Measurements from ENCODE around the gene PLAAT3.
"Not testable (repeated sequence)": the region's sequence is repeated elsewhere in the genome, so short reads cannot be mapped to it uniquely, and the experiment has no call there.

PLAAT3 gene

DNA sequence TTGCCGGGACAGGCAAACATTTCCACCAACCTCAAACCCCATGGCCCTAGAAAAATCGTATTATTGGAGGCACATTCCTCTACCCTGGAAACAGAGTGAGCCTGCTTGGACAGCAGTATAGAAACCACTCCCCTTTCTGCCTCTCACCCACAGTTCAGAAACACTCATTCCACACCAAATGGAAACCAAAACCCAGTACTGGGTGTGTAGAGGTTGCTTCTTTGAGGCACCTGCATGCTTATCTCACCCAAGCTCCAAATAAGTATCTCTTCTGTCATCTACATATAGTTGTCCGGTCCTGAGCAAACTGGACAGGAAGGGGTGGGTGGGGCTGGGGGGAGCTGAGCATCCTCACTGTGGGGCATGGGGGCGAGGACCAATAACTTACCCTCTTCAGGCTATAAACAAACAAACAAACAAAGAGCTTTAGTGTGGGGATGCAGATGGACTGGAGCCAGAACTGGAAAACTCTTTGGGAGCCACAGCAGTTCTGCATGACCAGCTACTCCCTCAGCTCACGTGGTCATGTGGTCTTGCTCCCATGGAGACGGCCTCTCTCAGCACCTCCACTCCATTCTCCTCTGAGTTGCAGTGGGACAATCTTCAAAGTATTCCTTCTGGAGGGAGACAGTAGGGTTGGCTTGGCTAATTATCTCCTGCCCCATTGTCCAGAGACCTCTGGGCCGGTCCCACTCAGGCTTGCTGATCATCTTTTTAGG is 50.0 kb downstream of the PLAAT3 start:
- ATAC-seq (peak; percentile 55), DNase-seq (no peak)
- no peaks in the 10 kb centered on the region for H3K9me3 Mint-ChIP-seq
- H3K27me3 Mint-ChIP-seq = no peaks in the 10 kb centered on the region
- H3K27ac Mint-ChIP-seq = no peak overlapping the region
- peaks cover 74% of the 10 kb centered on the region for H3K4me1 Mint-ChIP-seq
- no peak overlapping the region for H3K4me3 Mint-ChIP-seq
- H3K36me3 Mint-ChIP-seq (ENCODE audit: low read depth) = no peaks in the 10 kb centered on the region

GRCh38 chr11:63563201-63564055 is 50.8 kb downstream of the PLAAT3 start, which contains the start of gene PLAAT2:
PLAAT2 (minus strand) TSS chr11:63563379; CDS start chr11:63563324, 55 bp downstream.
- Mint-ChIP-seq H3K36me3 (ENCODE audit: low read depth) (no peaks in the 10 kb centered on the region), H3K9me3 (no peaks in the 10 kb centered on the region), H3K27ac (no peak within 1 kb of the TSS), H3K4me3 (no peak within 1 kb of the TSS), H3K27me3 (no peaks in the 10 kb centered on the region), H3K4me1 (peaks cover 69% of the 10 kb centered on the region)
- no peak for DNase-seq
- ATAC-seq = no peak

DNA sequence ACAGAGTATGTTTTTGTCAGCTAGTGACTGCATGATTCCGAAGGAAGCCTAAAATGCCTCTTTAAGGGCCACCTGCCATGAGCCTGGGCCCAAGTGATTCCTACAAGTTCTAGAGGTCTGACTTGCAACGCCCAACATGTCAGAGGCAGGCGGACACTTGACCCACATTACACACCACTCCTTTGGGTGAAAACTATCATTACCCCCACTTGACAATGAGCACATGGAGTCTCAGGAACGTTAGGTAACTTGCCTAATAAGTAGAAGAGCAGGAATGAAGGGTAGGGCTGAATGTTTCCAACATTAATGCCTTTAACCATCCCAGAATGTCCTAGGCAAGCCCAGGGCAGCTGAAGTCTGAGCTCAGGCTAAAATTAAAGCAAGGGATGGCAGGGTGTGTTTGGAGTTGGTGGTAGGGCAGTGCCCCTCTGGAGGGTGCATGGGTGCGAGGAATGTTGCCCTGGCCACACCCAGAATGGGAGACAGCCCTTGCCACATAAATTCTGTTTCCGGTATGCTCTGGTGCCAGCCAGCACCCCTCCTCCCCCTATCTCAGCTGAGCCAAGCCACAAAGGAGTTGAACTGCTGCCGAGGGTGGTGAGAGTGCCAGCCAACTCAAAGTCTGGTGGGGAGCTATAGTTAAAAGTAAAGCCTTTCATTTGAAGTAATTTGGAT is 53.6 kb downstream of the PLAAT3 start:
- H3K27ac Mint-ChIP-seq = no peak overlapping the region
- H3K27me3 Mint-ChIP-seq = no peaks in the 10 kb centered on the region
- no peaks in the 10 kb centered on the region for H3K36me3 Mint-ChIP-seq (ENCODE audit: low read depth)
- DNase-seq (no peak), ATAC-seq (no peak)
- no peak overlapping the region for H3K4me3 Mint-ChIP-seq
- H3K9me3 Mint-ChIP-seq = no peaks in the 10 kb centered on the region
- H3K4me1 Mint-ChIP-seq = peaks cover 48% of the 10 kb centered on the region

DNA sequence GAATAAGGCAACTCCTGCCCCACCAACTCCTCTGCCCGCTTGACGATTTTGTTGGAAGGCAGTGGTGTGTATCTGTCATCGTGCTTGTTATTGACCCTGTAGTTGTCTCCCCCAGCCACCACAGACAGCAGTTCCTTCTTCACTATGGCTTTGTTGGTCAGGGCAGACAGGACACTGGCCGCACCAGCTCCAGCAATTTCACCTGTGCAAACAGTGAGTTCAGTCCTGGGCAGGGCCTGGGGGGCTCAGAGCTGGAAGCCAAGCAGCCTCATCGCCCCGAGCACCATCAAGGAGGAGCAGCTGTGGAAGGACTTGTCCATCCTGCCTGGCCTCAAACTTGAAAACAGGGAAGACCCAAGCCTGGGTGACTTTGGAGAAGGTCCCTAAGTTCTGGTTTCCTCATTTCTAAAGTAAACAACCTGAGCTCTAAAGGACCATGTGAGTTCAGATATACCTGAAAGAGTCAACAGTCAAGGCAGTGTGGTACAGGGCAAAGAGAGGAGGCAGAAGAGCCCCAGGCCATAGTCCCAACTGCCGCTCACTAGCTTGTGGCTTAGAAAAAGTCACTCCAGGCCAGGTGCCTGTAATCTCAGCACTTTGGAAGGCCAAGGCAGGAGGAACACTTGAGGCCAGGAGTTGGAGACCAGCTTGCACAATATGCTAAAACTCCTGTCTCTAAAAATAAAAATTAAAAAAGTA is 55.6 kb downstream of the PLAAT3 start:
- H3K27ac Mint-ChIP-seq = no peak overlapping the region
- H3K9me3 Mint-ChIP-seq = no peaks in the 10 kb centered on the region
- no peaks in the 10 kb centered on the region for H3K36me3 Mint-ChIP-seq (ENCODE audit: low read depth)
- DNase-seq = no peak
- H3K27me3 Mint-ChIP-seq = no peaks in the 10 kb centered on the region
- ATAC-seq = no peak
- H3K4me1 Mint-ChIP-seq = peaks cover 43% of the 10 kb centered on the region
- H3K4me3 Mint-ChIP-seq = no peak overlapping the region

- Mint-ChIP-seq H3K4me1 (peaks cover 48% of the 10 kb centered on the region), H3K9me3 (no peaks in the 10 kb centered on the region)
Measured at GRCh38 chr11:63557570-63557969, 56.7 kb downstream of the PLAAT3 start.

GRCh38 chr11:63556404-63557013 is 57.7 kb downstream of the PLAAT3 start:
- H3K27ac Mint-ChIP-seq = no peak overlapping the region

More at GRCh38 chr11:63557570-63557969, 56.7 kb downstream of the PLAAT3 start:
- ATAC-seq (no peak), DNase-seq (no peak)
- H3K27ac Mint-ChIP-seq = no peak overlapping the region
- H3K4me3 Mint-ChIP-seq = no peak overlapping the region
- no peaks in the 10 kb centered on the region for H3K36me3 Mint-ChIP-seq (ENCODE audit: low read depth)
- H3K27me3 Mint-ChIP-seq = no peaks in the 10 kb centered on the region

GRCh38 chr11:63554877-63555223 is 59.4 kb downstream of the PLAAT3 start:
- H3K9me3 Mint-ChIP-seq = no peaks in the 10 kb centered on the region
- no peak overlapping the region for H3K4me3 Mint-ChIP-seq
- DNase-seq (no peak), ATAC-seq (no peak)
- peaks cover 43% of the 10 kb centered on the region for H3K4me1 Mint-ChIP-seq
- H3K27me3 Mint-ChIP-seq = no peaks in the 10 kb centered on the region
- H3K36me3 Mint-ChIP-seq (ENCODE audit: low read depth) = peaks cover 3% of the 10 kb centered on the region
- no peak overlapping the region for H3K27ac Mint-ChIP-seq

More at GRCh38 chr11:63556404-63557013, 57.7 kb downstream of the PLAAT3 start:
- DNase-seq (no peak), ATAC-seq (no peak)
- peaks cover 48% of the 10 kb centered on the region for H3K4me1 Mint-ChIP-seq
- no peaks in the 10 kb centered on the region for H3K36me3 Mint-ChIP-seq (ENCODE audit: low read depth)
- no peaks in the 10 kb centered on the region for H3K9me3 Mint-ChIP-seq
- H3K27me3 Mint-ChIP-seq = no peaks in the 10 kb centered on the region
- no peak overlapping the region for H3K4me3 Mint-ChIP-seq

GRCh38 chr11:63553759-63554158 is 60.5 kb downstream of the PLAAT3 start:
- Mint-ChIP-seq H3K9me3 (no peaks in the 10 kb centered on the region), H3K27ac (peak overlapping the region; percentile 89), H3K36me3 (ENCODE audit: low read depth) (peaks cover 3% of the 10 kb centered on the region), H3K4me1 (peaks cover 43% of the 10 kb centered on the region), H3K27me3 (no peaks in the 10 kb centered on the region), H3K4me3 (peak overlapping the region; percentile 60)
- ATAC-seq = peak; percentile 78
- peak; percentile 55 for DNase-seq

- DNase-seq (no peak), ATAC-seq (peak; percentile 53)
- peak overlapping the region; percentile 76 for H3K27ac Mint-ChIP-seq
- no peaks in the 10 kb centered on the region for H3K27me3 Mint-ChIP-seq
- peak overlapping the region; percentile 60 for H3K4me3 Mint-ChIP-seq
- H3K36me3 Mint-ChIP-seq (ENCODE audit: low read depth) = peaks cover 3% of the 10 kb centered on the region
- H3K9me3 Mint-ChIP-seq = no peaks in the 10 kb centered on the region
- peaks cover 43% of the 10 kb centered on the region for H3K4me1 Mint-ChIP-seq
Measured at GRCh38 chr11:63552921-63553320, 61.3 kb downstream of the PLAAT3 start.

- peak overlapping the region; percentile 73 for H3K4me3 Mint-ChIP-seq
- peak; percentile 54 for DNase-seq
- H3K4me1 Mint-ChIP-seq = peaks cover 43% of the 10 kb centered on the region
- H3K9me3 Mint-ChIP-seq = no peaks in the 10 kb centered on the region
- H3K27ac Mint-ChIP-seq = peak overlapping the region; percentile 88
- ATAC-seq = peak; percentile 56
- no peaks in the 10 kb centered on the region for H3K27me3 Mint-ChIP-seq
- peaks cover 3% of the 10 kb centered on the region for H3K36me3 Mint-ChIP-seq (ENCODE audit: low read depth)
Measured at GRCh38 chr11:63551889-63552266, 62.4 kb downstream of the PLAAT3 start.

DNA sequence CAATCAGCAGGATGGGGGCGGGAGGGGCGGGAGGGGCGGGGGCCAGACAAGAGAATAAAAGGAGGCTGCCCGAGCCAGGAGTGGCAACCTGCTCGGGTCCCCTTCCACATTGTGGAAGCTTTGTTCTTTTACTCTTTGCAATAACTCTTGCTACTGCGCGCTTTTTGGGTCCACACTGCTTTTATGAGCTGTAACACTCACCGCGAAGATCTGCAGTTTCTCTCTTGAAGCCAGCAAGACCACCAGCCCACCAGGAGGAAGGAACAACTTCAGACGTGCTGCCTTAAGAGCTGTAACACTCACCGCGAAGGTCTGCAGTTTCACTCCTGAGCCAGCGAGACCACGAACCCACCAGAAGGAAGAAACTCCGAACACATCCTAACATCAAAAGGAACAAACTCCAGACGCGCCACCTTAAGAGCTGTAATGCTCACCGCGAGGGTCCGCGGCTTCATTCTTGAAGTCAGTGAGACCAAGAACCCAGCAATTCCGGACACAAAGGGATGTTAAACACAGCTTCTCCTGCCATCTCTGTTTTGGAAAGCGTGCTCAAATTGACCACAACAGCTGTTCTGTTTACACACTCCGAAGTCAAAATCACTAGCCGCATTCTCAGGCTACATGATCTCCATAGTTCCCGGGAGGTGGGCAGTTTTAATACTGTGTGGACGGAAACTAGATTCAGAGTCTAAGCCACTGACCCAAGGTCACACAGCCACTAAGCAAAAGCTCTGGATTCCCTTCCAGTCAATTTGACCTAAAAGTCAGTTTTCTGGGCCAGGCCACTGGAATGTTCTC is 62.9 kb downstream of the PLAAT3 start:
- Mint-ChIP-seq H3K9me3 (no peaks in the 10 kb centered on the region), H3K4me1 (peaks cover 43% of the 10 kb centered on the region), H3K27ac (peak overlapping the region; percentile 88), H3K27me3 (no peaks in the 10 kb centered on the region), H3K4me3 (peak overlapping the region; percentile 73), H3K36me3 (ENCODE audit: low read depth) (peaks cover 3% of the 10 kb centered on the region)
- ATAC-seq (peak; percentile 5), DNase-seq (peak; percentile 40)

GRCh38 chr11:63550156-63550700 is 64.0 kb downstream of the PLAAT3 start:
- not testable (repeated sequence) for H3K36me3 Mint-ChIP-seq (ENCODE audit: low read depth); DNase-seq; ATAC-seq; H3K9me3 Mint-ChIP-seq; H3K27me3 Mint-ChIP-seq; H3K27ac Mint-ChIP-seq; H3K4me3 Mint-ChIP-seq
- H3K4me1 Mint-ChIP-seq = peaks cover 40% of the 10 kb centered on the region

DNA sequence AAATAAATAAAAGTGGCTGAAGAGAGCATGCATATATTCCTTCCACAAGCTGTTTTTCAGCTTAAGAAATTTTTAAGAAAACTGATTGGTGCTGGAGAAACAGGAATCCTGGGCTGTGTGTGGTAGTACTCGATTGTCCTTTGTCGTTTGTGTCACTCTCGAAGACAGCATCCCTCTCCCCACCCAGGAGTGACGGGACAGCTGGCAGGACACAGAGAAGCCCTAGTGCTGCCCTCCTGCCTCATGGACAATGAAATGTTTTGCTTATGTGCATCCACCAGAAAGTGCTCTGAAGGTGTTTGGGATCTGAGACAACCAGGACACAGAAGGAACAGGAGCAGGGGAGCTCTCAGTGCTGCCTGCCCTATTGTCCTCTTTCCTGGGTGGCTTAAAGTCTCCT is 64.8 kb downstream of the PLAAT3 start:
- no peak for DNase-seq
- Mint-ChIP-seq H3K9me3 (no peaks in the 10 kb centered on the region), H3K27me3 (no peaks in the 10 kb centered on the region), H3K4me1 (peaks cover 35% of the 10 kb centered on the region), H3K4me3 (no peak overlapping the region), H3K27ac (peak overlapping the region; percentile 13), H3K36me3 (ENCODE audit: low read depth) (peaks cover 3% of the 10 kb centered on the region)
- ATAC-seq = no peak
